ENCODE measurements around the gene SPATS2.

DNA sequence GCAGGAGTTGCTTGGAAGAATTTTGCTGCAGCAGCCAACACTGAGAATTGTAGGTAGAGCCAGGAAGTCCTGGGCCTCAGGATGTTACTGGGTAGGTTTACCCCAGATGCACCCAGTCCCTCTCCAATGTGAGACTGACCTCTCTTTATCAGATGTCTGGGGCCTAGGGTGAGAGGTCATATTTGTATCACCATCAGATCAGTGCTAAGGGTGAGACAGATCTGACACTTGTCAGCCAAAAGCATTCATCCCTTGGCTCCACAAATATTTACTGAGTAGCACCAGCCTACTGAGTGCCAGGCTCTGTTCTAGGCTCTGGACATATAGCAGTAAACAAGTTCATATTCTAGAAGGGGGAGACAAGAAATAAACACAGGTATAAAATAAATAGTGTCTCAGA, 39.9 kb upstream of the SPATS2 start:
- no peak for TF ChIP-seq CTCF (IDR thresholded peaks at IDR 0.05 in 4 of 5, conservative IDR thresholded peaks at IDR 0.05 in 1 of 5)
- TF ChIP-seq POLR2A (IDR thresholded peaks at IDR 0.05), result no peak
